Kidney (tissue), 14 donors: ENCODE data around the gene SLC25A21. TPM values are rescaled to one million over a fixed set of nuclear protein-coding genes. Genes with fewer than 3 reads are reported as not detected.

Experiments used
- DNase-seq, 5 donors: peaks; one replicate each; pipeline ENCODE4 v3.0.0-alpha.2; 2013 to 2020
- FAIRE-seq: peaks from 2 replicates; lab custom pipeline; 2012; peaks lifted over from hg19 to GRCh38; lab: Jason Lieb, UNC
- H3K27ac ChIP-seq, 2 donors: one replicate each; pipeline ENCODE4 v1.7.0; 2013; ENCODE audit warnings: low read depth in 2 of 2, low read length in 2 of 2, inconsistent platforms in 1 of 2
- H3K27me3 ChIP-seq: one replicate; pipeline ENCODE4 v1.7.1; 2013; ENCODE audit warnings: low read length, inconsistent platforms; ENCODE audit not compliant: control insufficient read depth, insufficient read depth
- H3K36me3 ChIP-seq, 3 donors: one replicate each; pipeline versions ENCODE4 v1.7.0 to v1.7.1; 2013; ENCODE audit warnings: low read length in 3 of 3, control low read depth in 1 of 3, inconsistent platforms in 1 of 3; ENCODE audit not compliant: insufficient read depth in 3 of 3, control insufficient read depth in 2 of 3
- H3K4me1 ChIP-seq, 3 donors: one replicate each; pipeline versions ENCODE4 v1.7.0 to v1.7.1; 2013; ENCODE audit warnings: low read length in 3 of 3, inconsistent platforms in 1 of 3, low read depth in 1 of 3; ENCODE audit not compliant: control insufficient read depth in 2 of 3, insufficient read depth in 2 of 3
- H3K4me3 ChIP-seq, 3 donors: one replicate each; pipeline versions ENCODE4 v1.7.0 to v1.8.1; 2013; ENCODE audit warnings: low read length in 3 of 3, control low read depth in 1 of 3, inconsistent platforms in 1 of 3
- H3K9ac ChIP-seq, 3 donors: one replicate each; pipeline versions ENCODE4 v1.7.0 to v1.7.1; 2013; ENCODE audit warnings: low read length in 3 of 3, control low read depth in 1 of 3, inconsistent platforms in 1 of 3
- H3K9me3 ChIP-seq, 3 donors: one replicate each; pipeline versions ENCODE4 v1.7.0 to v1.7.1; 2013; ENCODE audit warnings: low read length in 3 of 3, control low read depth in 1 of 3, inconsistent platforms in 1 of 3; ENCODE audit not compliant: control insufficient read depth in 2 of 3, insufficient read depth in 1 of 3
- intact Hi-C: fragments of 100-400 bp; cut with DNase I; formaldehyde crosslinking; loops from one replicate; pipeline ENCODE4 v1.11.1; 2022
- polyA plus RNA-seq: library from polyadenylated mRNA; stranded (reverse); fragments of 350-450 nt; fragmentation: Illumina TruSeq; extraction: RNeasy Lipid Tissue Mini Kit (QIAGEN cat#74804); gene quantifications from one replicate; pipeline ENCODE4 v1.2.3, GENCODE V29; 2014; ENCODE audit warnings: low read depth, low replicate concordance; ENCODE audit not compliant: insufficient read depth
- total RNA-seq: library from RNA; stranded (reverse); fragmentation: NEBNext Ultra II Directional; extraction: Animal tissue kit (Norgen Biotek cat#: 25700); gene quantifications from one replicate; pipeline ENCODE4 v1.2.1, GENCODE V29; 2021
- TF ChIP-seq, protein P1 (sequence below): IDR thresholded peaks from 3 replicates; pipeline ENCODE4 v1.5.1; 2012; ENCODE audit warnings: mild to moderate bottlenecking, moderate library complexity, borderline replicate concordance; ENCODE audit not compliant: insufficient read depth; ENCODE audit errors: extremely low read depth
- donor health status: control.
- donor health status: control.
- donor health status: control.
- donor health status: control.
- donor health status: control.
- donor health status: DM: yes; HTN: yes; CAD: no.
- donor health status: Normal renal cell carcinoma (clear cell type).

The SLC25A21 gene
- total and polyA plus RNA-seq, 2 donors from 2014 or later: 1.3 to 1.4 TPM

DNA sequence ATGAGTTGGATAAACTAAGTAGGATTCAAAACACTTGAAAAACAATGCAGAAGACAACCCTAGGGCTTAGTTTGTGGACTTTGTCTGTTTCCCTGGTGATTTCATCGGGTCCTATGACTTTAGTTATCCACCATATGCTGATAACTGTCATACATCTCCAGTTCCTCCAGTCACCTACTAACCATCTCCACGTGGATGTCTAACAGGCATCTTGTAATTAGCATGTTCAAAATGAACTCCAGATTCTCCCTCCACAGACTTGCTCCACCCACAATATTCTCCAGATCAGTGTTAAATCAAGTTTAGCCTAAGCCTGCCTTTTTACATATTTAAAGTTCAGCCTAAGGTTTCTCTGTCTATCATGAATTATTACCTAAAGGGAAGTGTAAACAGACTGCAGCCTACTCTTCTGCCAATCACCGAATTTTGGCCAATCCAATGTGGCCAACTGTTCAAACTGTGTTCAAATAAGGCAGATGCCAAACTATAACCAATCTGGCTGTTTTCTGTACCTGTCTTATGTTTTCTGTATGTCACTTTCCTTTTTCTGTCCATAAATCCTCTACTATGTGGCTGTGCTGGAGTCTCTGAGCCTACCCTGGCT lies 423.7 kb downstream of the SLC25A21 start:
- FAIRE-seq (no peak), DNase-seq (no peak)
- Histone ChIP-seq H3K27ac (no peak overlapping the region), H3K36me3 (no peaks in the 10 kb centered on the region), H3K9me3 (peaks cover 0 to 5% (median 0%) of the 10 kb centered on the region in 3 donors), H3K4me1 (no peaks in the 10 kb centered on the region), H3K27me3 (no peaks in the 10 kb centered on the region), H3K4me3 (no peak overlapping the region), H3K9ac (no peak overlapping the region)
- intact Hi-C loops: no loop called here
- TF ChIP-seq, protein P1, sequence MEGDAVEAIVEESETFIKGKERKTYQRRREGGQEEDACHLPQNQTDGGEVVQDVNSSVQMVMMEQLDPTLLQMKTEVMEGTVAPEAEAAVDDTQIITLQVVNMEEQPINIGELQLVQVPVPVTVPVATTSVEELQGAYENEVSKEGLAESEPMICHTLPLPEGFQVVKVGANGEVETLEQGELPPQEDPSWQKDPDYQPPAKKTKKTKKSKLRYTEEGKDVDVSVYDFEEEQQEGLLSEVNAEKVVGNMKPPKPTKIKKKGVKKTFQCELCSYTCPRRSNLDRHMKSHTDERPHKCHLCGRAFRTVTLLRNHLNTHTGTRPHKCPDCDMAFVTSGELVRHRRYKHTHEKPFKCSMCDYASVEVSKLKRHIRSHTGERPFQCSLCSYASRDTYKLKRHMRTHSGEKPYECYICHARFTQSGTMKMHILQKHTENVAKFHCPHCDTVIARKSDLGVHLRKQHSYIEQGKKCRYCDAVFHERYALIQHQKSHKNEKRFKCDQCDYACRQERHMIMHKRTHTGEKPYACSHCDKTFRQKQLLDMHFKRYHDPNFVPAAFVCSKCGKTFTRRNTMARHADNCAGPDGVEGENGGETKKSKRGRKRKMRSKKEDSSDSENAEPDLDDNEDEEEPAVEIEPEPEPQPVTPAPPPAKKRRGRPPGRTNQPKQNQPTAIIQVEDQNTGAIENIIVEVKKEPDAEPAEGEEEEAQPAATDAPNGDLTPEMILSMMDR: no peak

DNA sequence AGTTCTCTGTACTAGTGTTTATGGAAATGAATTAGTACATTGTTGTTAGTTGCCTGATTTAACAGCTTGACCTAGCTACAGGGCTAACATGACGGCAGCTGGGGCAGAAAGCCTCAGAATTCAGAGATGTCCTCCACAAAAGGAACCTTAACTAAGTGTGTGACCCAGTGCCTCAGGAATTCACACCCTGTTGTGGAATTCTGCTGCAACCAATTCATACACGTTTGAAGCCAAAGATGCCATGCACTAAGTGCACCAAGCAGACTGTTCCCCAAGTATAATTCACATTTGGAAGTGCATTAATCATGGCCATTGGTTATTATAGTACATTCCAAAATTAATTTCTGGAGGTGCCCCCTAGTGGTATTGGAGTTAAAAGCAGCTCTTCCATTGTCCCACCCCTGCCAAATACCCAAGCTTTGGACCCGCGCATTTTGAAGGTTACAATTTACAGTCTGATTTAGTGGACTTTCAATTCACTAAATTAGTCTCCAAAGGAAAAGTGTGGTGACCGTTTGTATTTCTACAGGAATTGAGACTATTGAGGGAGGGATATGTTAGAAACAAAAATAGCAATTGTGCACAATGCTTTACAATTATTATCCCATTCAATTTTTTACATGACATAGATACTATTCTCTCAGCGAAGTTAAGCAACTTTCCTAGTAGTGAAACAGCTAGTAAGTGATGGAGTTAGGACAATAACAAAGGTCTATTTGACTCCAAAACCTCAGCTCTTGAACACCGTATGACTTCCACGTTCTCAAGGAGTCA lies 424.8 kb downstream of the SLC25A21 start:
- H3K9me3 ChIP-seq: peaks cover 0 to 5% (median 0%) of the 10 kb centered on the region in 3 donors
- no peak overlapping the region for H3K9ac ChIP-seq
- TF ChIP-seq, protein P1: no peak
- H3K4me1 ChIP-seq: no peaks in the 10 kb centered on the region
- intact Hi-C loops: no loop called here
- H3K36me3 ChIP-seq: no peaks in the 10 kb centered on the region
- no peak for FAIRE-seq
- DNase-seq: no peak
- H3K27ac ChIP-seq: no peak overlapping the region
- no peak overlapping the region for H3K4me3 ChIP-seq
- H3K27me3 ChIP-seq: no peaks in the 10 kb centered on the region

- intact Hi-C loops: no loop called here
- FAIRE-seq: no peak
- TF ChIP-seq, protein P1: no peak
- Histone ChIP-seq H3K4me1 (no peaks in the 10 kb centered on the region), H3K27ac (no peak overlapping the region), H3K4me3 (no peak overlapping the region), H3K27me3 (no peaks in the 10 kb centered on the region), H3K9me3 (peaks cover 0 to 5% (median 0%) of the 10 kb centered on the region in 3 donors), H3K36me3 (no peaks in the 10 kb centered on the region), H3K9ac (no peak overlapping the region)
- no peak for DNase-seq
Measured at GRCh38 chr14:36746872-36747271, 425.5 kb downstream of the SLC25A21 start.
